Activated CD8-positive, alpha-beta T cell treated with anti-CD3 and anti-CD28 coated beads for 36 hours (primary cell): ENCODE measurements around the gene NMUR1. TPM values are rescaled to one million over a fixed set of nuclear protein-coding genes. Genes with fewer than 3 reads are reported as not detected.
"Not testable (repeated sequence)": the region's sequence is repeated elsewhere in the genome, so short reads cannot be mapped to it uniquely, and the experiment has no call there.

Experiments used
- ATAC-seq: fragments of 200-7000 bp; cut with Tn5 transposase; one replicate; pipeline ENCODE4 v1.10.0; 2021; ENCODE audit warnings: mild to moderate bottlenecking, moderate library complexity
- CTCF ChIA-PET: fragments of 350-600 bp; sonication (Branson Sonifier 250); formaldehyde crosslinking; loops from one replicate; lab custom pipeline; 2021; ENCODE audit warnings: antibody characterized with exemption; lab: Charles Lee
- POLR2A ChIA-PET: fragments of 350-600 bp; sonication (Branson Sonifier 250); formaldehyde crosslinking; loops from one replicate; lab custom pipeline; 2021; ENCODE audit warnings: antibody characterized with exemption; lab: Charles Lee
- DNase-seq: peaks from one replicate; pipeline ENCODE4 v3.0.0-alpha.2; 2020
- H3K27ac Mint-ChIP-seq: one replicate; pipeline ENCODE4 v1.8.0; 2021; ENCODE audit warnings: mild to moderate bottlenecking, mixed read lengths
- H3K27me3 Mint-ChIP-seq: one replicate; pipeline ENCODE4 v1.8.0; 2021; ENCODE audit warnings: mixed read lengths
- H3K36me3 Mint-ChIP-seq: one replicate; pipeline ENCODE4 v1.8.0; 2021; ENCODE audit warnings: low read depth, mixed read lengths
- H3K4me1 Mint-ChIP-seq: one replicate; pipeline ENCODE4 v1.8.0; 2021; ENCODE audit warnings: low read depth, mixed read lengths
- H3K4me3 Mint-ChIP-seq: one replicate; pipeline ENCODE4 v1.8.0; 2021; ENCODE audit warnings: mild to moderate bottlenecking, moderate library complexity, mixed read lengths
- H3K9me3 Mint-ChIP-seq: one replicate; pipeline ENCODE4 v1.8.0; 2021; ENCODE audit warnings: mixed read lengths
- intact Hi-C: fragments of 100-400 bp; cut with micrococcal nuclease; formaldehyde crosslinking; loops from one replicate; pipeline ENCODE4 v1.10.0; 2022
- total RNA-seq, 2 experiments: library from RNA; stranded (reverse); gene quantifications; one replicate each; pipeline ENCODE4 v1.2.3, GENCODE V29; 2021
- TF ChIP-seq, protein P1 (sequence below): fragments of 200-600 bp; IDR thresholded peaks from one replicate; pipeline ENCODE4 v1.8.0; 2022; ENCODE audit warnings: antibody characterized with exemption, mild to moderate bottlenecking

Gene NMUR1
- total RNA-seq, 2 experiments from 2014 or later: 0.09 TPM; not detected in 1

DNA sequence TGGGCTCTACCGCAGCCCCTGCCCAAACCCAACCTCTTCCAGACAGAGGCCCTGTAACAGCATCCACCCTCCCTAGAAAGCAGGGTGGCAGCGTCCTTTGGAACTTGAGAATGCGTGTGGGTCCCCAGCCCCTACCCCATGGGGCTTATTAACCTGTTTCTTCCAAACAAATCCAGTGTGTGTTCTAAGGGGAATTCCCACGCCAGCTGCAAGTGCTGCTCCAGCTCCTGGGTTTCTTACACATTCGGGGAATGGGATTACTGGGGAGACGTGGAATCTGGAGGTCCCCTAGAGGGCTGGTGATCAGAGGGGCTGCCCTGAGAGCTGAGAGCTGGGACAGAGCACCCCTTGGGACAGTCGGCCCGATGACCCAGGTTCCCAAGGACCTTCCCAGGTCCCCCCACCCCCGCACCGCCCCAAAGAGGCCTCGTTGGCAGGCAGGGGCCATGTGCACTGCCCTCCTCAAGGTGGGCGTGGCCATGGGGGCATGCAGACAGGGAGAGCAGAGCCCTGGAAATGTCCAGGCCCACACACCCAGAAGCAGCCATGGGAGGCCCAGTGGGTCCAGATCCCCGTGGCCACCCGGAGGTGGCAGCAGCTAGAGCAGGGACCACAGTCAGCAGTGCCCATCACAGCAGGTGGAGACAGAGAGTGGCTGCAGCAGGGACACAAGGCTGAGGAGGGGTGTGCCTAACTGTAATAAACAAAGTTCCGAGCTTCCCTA lies 43.6 kb upstream of the NMUR1 start:
- intact Hi-C loops: no loop called here
- Mint-ChIP-seq H3K36me3 (no peaks in the 10 kb centered on the region), H3K4me1 (peaks cover 2% of the 10 kb centered on the region), H3K27me3 (no peaks in the 10 kb centered on the region), H3K9me3 (no peaks in the 10 kb centered on the region), H3K4me3 (no peak overlapping the region), H3K27ac (no peak overlapping the region)
- ChIA-PET CTCF (interaction anchor here (1.2 kb wide), 1 partner anchor 141 kb away, joined by 3 read pairs; no protein-coding TSS in a partner anchor), POLR2A (no interaction called here)
- ATAC-seq (no peak), DNase-seq (no peak)
- TF ChIP-seq, protein P1, sequence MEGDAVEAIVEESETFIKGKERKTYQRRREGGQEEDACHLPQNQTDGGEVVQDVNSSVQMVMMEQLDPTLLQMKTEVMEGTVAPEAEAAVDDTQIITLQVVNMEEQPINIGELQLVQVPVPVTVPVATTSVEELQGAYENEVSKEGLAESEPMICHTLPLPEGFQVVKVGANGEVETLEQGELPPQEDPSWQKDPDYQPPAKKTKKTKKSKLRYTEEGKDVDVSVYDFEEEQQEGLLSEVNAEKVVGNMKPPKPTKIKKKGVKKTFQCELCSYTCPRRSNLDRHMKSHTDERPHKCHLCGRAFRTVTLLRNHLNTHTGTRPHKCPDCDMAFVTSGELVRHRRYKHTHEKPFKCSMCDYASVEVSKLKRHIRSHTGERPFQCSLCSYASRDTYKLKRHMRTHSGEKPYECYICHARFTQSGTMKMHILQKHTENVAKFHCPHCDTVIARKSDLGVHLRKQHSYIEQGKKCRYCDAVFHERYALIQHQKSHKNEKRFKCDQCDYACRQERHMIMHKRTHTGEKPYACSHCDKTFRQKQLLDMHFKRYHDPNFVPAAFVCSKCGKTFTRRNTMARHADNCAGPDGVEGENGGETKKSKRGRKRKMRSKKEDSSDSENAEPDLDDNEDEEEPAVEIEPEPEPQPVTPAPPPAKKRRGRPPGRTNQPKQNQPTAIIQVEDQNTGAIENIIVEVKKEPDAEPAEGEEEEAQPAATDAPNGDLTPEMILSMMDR: no peak

DNA sequence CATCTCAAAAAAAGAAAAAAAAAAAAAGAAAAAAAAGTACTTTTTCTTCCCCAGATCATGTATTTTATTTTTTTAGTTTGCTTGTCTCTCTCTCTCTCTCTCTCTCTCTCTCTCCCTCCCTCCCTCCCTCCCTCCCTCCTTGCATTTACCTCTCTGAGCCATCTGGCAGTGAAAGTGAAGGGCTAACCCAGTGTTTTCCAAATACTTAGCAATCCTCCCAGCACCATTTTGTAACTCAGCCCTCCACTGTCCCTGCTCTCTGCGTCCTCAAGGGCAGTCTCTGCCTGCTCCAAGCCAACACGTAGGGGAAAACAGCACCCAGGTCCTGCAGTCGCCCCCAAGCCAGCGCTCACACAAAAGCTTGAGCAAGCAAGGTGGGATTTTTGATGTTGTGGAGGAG lies 42.9 kb upstream of the NMUR1 start:
- Mint-ChIP-seq H3K36me3 (no peaks in the 10 kb centered on the region), H3K4me3 (no peak overlapping the region), H3K27ac (no peak overlapping the region), H3K27me3 (no peaks in the 10 kb centered on the region), H3K4me1 (peaks cover 6% of the 10 kb centered on the region), H3K9me3 (no peaks in the 10 kb centered on the region)
- TF ChIP-seq, protein P1: no peak
- ChIA-PET POLR2A (no interaction called here), CTCF (no interaction called here)
- ATAC-seq: no peak
- intact Hi-C loops: no loop called here
- no peak for DNase-seq

DNA sequence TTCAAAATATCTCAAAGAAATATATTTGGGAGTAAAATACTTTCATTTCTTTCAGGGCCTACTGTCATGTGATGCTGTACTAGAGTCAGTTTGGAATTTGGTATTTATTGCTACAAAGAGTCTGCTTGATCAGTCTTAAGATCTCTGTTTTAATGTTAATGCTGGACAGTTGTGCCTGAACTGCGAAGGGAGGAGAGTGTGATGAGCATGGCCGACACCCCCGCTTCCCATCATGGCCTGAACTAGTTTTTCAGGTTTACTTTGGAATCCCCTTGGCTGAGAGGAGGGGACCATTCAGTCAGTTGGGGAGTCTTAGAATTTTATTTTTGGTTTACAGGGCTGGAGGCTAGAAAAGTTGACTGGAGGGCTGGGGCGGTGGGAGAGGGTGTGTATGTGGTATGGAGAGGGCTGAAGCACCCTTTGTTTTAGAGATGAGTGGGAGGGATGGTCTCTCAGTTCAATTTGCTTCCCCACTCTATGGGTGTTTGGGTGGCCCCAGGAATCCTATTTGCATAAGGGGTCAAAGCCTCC lies 41.5 kb upstream of the NMUR1 start:
- H3K27me3 Mint-ChIP-seq: no peaks in the 10 kb centered on the region
- peaks cover 6% of the 10 kb centered on the region for H3K4me1 Mint-ChIP-seq
- ChIA-PET CTCF (interaction anchor here (0.6 to 1.2 kb wide), 2 partner anchors 28 to 30 kb away, joined by 3 read pairs; no protein-coding TSS in a partner anchor), POLR2A (no interaction called here)
- intact Hi-C loops: no loop called here
- TF ChIP-seq, protein P1: no peak
- H3K36me3 Mint-ChIP-seq: no peaks in the 10 kb centered on the region
- DNase-seq: no peak
- H3K4me3 Mint-ChIP-seq: no peak overlapping the region
- no peak overlapping the region for H3K27ac Mint-ChIP-seq
- H3K9me3 Mint-ChIP-seq: no peaks in the 10 kb centered on the region
- ATAC-seq: no peak

DNA sequence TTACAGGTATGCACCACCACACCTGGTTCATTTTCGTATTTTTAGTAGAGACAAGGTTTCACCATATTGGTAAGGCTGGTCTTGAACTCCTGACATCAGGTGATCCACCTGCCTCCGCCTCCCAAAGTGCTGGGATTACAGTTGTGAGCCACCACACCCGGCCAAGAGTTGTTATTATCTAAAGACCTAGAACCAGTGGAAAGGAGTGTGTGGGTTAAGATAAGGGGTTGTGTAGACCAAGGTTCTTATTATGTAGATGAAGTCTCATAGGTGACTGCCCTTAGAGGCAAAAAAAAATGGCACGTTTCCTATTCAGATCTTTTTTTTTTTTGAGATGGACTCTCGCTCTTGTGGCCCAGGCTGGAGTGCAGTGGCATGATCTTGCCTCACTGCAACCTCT lies 40.7 kb upstream of the NMUR1 start:
- H3K9me3 Mint-ChIP-seq, H3K4me3 Mint-ChIP-seq, H3K27me3 Mint-ChIP-seq, H3K27ac Mint-ChIP-seq, H3K36me3 Mint-ChIP-seq, H3K4me1 Mint-ChIP-seq, ATAC-seq, intact Hi-C loops, DNase-seq, POLR2A ChIA-PET, CTCF ChIA-PET: not testable (repeated sequence)

DNA sequence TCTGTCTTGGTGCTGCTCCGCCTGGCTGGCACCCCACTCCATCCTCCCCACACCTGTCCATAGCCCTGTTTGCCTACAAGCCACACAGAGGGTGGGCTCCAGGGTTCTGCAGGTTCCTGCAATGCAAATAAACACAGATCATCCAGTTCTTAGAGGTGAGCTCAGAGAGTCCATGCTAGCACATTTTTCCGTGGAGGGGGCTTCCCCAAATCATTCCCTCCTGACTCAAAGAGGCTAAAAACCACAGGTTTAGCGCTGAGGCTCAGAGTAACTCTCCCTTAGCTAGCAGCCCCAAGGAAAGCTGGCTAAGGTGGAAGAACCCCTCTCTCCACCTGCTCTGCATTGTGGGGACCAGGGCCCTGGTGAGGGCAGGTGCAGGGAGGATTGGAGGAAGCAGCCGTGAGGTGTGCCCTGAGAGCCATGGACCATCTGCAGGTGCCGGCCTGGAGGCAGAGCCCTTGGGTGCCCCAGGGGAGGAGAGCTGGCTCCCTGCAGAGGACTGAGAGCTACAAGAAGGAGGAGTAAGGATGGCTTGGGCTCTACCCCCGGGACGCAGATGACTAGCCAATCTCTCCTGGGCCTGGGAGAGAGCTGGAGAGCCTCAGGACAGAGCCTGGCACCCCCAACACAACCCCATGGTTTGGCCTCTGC lies 38.7 kb upstream of the NMUR1 start:
- CTCF ChIA-PET: interaction anchor here (1.1 to 1.6 kb wide), 4 partner anchors 32 to 85 kb away, joined by 3 to 6 read pairs (median 3); no protein-coding TSS in a partner anchor

More for the DNA sequence above, 38.7 kb upstream of the NMUR1 start:
- Mint-ChIP-seq H3K4me3 (no peak overlapping the region), H3K9me3 (no peaks in the 10 kb centered on the region), H3K27me3 (no peaks in the 10 kb centered on the region), H3K27ac (no peak overlapping the region), H3K36me3 (no peaks in the 10 kb centered on the region), H3K4me1 (peaks cover 6% of the 10 kb centered on the region)
- peak; percentile 37 for DNase-seq
- TF ChIP-seq, protein P1: no peak
- intact Hi-C loops: no loop called here
- POLR2A ChIA-PET: no interaction called here
- peak; percentile 78 for ATAC-seq
